Measurements from ENCODE around the gene POLD4.
A peak's percentile ranks its signal among the peaks of the same experiment; 100 is the strongest.

Gene POLD4

GRCh38 chr11:67389477-67389876 lies 36.1 kb upstream of the POLD4 start:
- no peak for DNase-seq (ENCODE audit: low read depth in 2 of 2)

- DNase-seq (ENCODE audit: low read depth in 2 of 2), result no peak
Observed at GRCh38 chr11:67387518-67387917, 34.2 kb upstream of the POLD4 start.

- no peak for DNase-seq (ENCODE audit: low read depth in 2 of 2)
Observed at GRCh38 chr11:67387069-67387468, 33.7 kb upstream of the POLD4 start.

- DNase-seq (ENCODE audit: low read depth in 2 of 2), result no peak
Observed at GRCh38 chr11:67384851-67385366, 31.6 kb upstream of the POLD4 start.

GRCh38 chr11:67382276-67383136 lies 29.2 kb upstream of the POLD4 start:
- peak; percentile 70 to 77 for DNase-seq (ENCODE audit: low read depth in 2 of 2)

- DNase-seq (ENCODE audit: low read depth in 2 of 2), result no peak
Observed at GRCh38 chr11:67381244-67381972, 28.1 kb upstream of the POLD4 start.

GRCh38 chr11:67379061-67380058 lies 26.0 kb upstream of the POLD4 start:
- DNase-seq (ENCODE audit: low read depth in 2 of 2), result no peak

- DNase-seq (ENCODE audit: low read depth in 2 of 2), result no peak
Observed at GRCh38 chr11:67378544-67378943, 25.2 kb upstream of the POLD4 start.

- DNase-seq (ENCODE audit: low read depth in 2 of 2), result no peak
Observed at GRCh38 chr11:67376873-67377808, 23.8 kb upstream of the POLD4 start.

GRCh38 chr11:67376063-67376820 lies 22.9 kb upstream of the POLD4 start:
- DNase-seq (ENCODE audit: low read depth in 2 of 2), result no peak

- DNase-seq (ENCODE audit: low read depth in 2 of 2), result no peak
Observed at GRCh38 chr11:67375320-67376055, 22.1 kb upstream of the POLD4 start.

GRCh38 chr11:67374571-67375281 lies 21.4 kb upstream of the POLD4 start:
- no peak for DNase-seq (ENCODE audit: low read depth in 2 of 2)

GRCh38 chr11:67373648-67374570 lies 20.6 kb upstream of the POLD4 start:
- DNase-seq (ENCODE audit: low read depth in 2 of 2), result peak; percentile 45 to 58

- no peak for DNase-seq (ENCODE audit: low read depth in 2 of 2)
Observed at GRCh38 chr11:67372993-67373647, 19.8 kb upstream of the POLD4 start, which contains the start of gene CLCF1. TSS of gene CLCF1 (minus strand) at chr11:67373598. CDS start at chr11:67373539, 59 bp downstream.

GRCh38 chr11:67372321-67372992 lies 19.1 kb upstream of the POLD4 start:
- no peak for DNase-seq (ENCODE audit: low read depth in 2 of 2)

- no peak for DNase-seq (ENCODE audit: low read depth in 2 of 2)
Observed at GRCh38 chr11:67371911-67372320, 18.6 kb upstream of the POLD4 start.
